ENCODE results near the gene GNG12. TPM values are rescaled to one million over a fixed set of nuclear protein-coding genes. Genes with fewer than 3 reads are reported as not detected.
A peak's percentile ranks its signal among the peaks of the same experiment; 100 is the strongest.

GNG12 gene
- total and polyA plus RNA-seq, 9 of the 15 experiments (the other 6 are each of a cell fraction or from before 2014, with no cell fraction given) = 2.6 to 6.0 (median 4.1) TPM

GRCh38 chr1:67685558-67686266 is 147.6 kb downstream of the GNG12 start (continued):
- TF ChIP-seq CHD7 (IDR thresholded peaks at IDR 0.05; ENCODE audit: low read depth, low read length) (peak; percentile 8), ZZZ3 (IDR thresholded peaks at IDR 0.05) (no peak), SMARCA5 (IDR thresholded peaks at IDR 0.05) (no peak), ZBTB49 (CRISPR knock-in tag; IDR thresholded peaks at IDR 0.05; ENCODE audit: borderline replicate concordance) (no peak; the same call in none of the 2 replicates), IRF1 (CRISPR knock-in tag; IDR thresholded peaks at IDR 0.05; ENCODE audit: borderline replicate concordance) (no peak), THRB (CRISPR knock-in tag; conservative IDR thresholded peaks at IDR 0.05) (no peak), MXD1 (CRISPR knock-in tag; IDR thresholded peaks at IDR 0.05; ENCODE audit: borderline replicate concordance, poor library complexity, severe bottlenecking) (no peak), TGIF2 (CRISPR knock-in tag; IDR thresholded peaks at IDR 0.05) (peak; percentile 91; the same call in 1 of the 2 replicates)

Data from K562 (cell line).